Gastroesophageal sphincter (tissue), 4 donors: Measurements from ENCODE around the gene RECK. TPM values are rescaled to one million over a fixed set of nuclear protein-coding genes. Genes with fewer than 3 reads are reported as not detected.

Experiments used
- ATAC-seq: fragments of 150-250 bp; one replicate; pipeline ENCODE4 v1.9.1; 2016; ENCODE audit warnings: mild to moderate bottlenecking, moderate library complexity
- H3K27ac ChIP-seq, 4 donors: fragments of 200-600 bp; sonication (generic) in 3 of 4; 1 replicate in 3 of 4; 2 replicates in 1 of 4; pipeline ENCODE4 v1.5.1; 2016 to 2019
- H3K27me3 ChIP-seq: fragments of 200-600 bp; sonication (generic); one replicate; pipeline ENCODE4 v1.5.1; 2019
- H3K36me3 ChIP-seq, 2 donors: fragments of 200-600 bp; sonication (generic); one replicate each; pipeline ENCODE4 v1.5.1; 2019; ENCODE audit warnings: control low read depth in 1 of 2
- H3K4me1 ChIP-seq, 3 donors: fragments of 200-600 bp; sonication (generic); 1 replicate in 2 of 3; 2 replicates in 1 of 3; pipeline ENCODE4 v1.5.1; 2016 to 2019; ENCODE audit warnings: control low read depth in 2 of 3
- H3K4me3 ChIP-seq, 2 donors: fragments of 200-600 bp; sonication (generic); one replicate each; pipeline ENCODE4 v1.5.1; 2019; ENCODE audit warnings: mild to moderate bottlenecking in 1 of 2, moderate library complexity in 1 of 2
- H3K9me3 ChIP-seq, 3 donors: fragments of 200-600 bp; sonication (generic); one replicate each; pipeline ENCODE4 v1.5.1; 2017 to 2019; ENCODE audit warnings: control low read depth in 2 of 3
- EP300 ChIP-seq: sonication (generic); formaldehyde crosslinking; IDR thresholded peaks from one replicate; pipeline ENCODE4 v1.6.1; 2017; ENCODE audit warnings: antibody characterized with exemption, mild to moderate bottlenecking
- POLR2A ChIP-seq, 2 donors: fragments of 450-650 bp; IDR thresholded peaks; one replicate each; pipeline ENCODE4 v1.6.1; 2017; ENCODE audit warnings: antibody characterized with exemption in 2 of 2, mild to moderate bottlenecking in 2 of 2, moderate library complexity in 1 of 2
- POLR2AphosphoS5 ChIP-seq: sonication (generic); formaldehyde crosslinking; IDR thresholded peaks from one replicate; pipeline ENCODE4 v1.6.1; 2017; ENCODE audit warnings: antibody characterized with exemption
- WGBS, 2 donors: methylation state at CpG; one replicate each; pipeline ENCODE4 v1.1.5; 2018; ENCODE audit warnings: low coverage in 1 of 2; 5-methylcytosine and 5-hydroxymethylcytosine counted together
- total RNA-seq, 4 donors: library from RNA; depleted of rRNA; stranded (reverse); fragments of >200 nt; gene quantifications; one replicate each; pipeline ENCODE4 v1.1.0, GENCODE V29; 2016
- TF ChIP-seq, protein P1 (sequence below), 4 experiments: fragments of 200-600 bp in 2 of 4; fragments of 450-650 bp in 2 of 4; sonication (generic) in 1 of 4; IDR thresholded peaks; one replicate each; pipeline ENCODE4 v1.5.1; 2017 to 2019; ENCODE audit warnings: antibody characterized with exemption in 4 of 4, mild to moderate bottlenecking in 2 of 4, moderate library complexity in 2 of 4

The RECK gene
- total RNA-seq, 4 donors from 2014 or later: 12.6 to 29.5 (median 18.6) TPM

DNA sequence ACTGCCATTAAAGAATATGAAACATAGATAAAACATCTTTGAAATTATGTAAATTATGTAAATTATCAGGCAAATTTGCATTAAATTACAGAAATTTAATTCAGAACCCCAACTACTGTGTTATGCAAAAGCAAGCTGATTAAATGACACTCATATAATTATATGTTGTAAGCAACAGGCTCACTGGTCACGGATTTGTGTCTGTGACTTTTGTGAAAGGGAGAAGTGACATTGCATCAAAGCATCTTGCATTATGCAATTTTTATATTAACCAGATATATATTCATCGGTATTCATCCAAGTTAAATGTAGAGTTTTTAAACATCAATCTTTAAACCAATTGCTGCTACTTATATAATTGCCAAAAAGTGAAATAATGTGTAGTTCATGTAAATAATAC lies 86.8 kb downstream of the RECK start:
- TF ChIP-seq, protein P1, sequence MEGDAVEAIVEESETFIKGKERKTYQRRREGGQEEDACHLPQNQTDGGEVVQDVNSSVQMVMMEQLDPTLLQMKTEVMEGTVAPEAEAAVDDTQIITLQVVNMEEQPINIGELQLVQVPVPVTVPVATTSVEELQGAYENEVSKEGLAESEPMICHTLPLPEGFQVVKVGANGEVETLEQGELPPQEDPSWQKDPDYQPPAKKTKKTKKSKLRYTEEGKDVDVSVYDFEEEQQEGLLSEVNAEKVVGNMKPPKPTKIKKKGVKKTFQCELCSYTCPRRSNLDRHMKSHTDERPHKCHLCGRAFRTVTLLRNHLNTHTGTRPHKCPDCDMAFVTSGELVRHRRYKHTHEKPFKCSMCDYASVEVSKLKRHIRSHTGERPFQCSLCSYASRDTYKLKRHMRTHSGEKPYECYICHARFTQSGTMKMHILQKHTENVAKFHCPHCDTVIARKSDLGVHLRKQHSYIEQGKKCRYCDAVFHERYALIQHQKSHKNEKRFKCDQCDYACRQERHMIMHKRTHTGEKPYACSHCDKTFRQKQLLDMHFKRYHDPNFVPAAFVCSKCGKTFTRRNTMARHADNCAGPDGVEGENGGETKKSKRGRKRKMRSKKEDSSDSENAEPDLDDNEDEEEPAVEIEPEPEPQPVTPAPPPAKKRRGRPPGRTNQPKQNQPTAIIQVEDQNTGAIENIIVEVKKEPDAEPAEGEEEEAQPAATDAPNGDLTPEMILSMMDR (IDR thresholded peaks at IDR 0.05): no peak
- no peak for TF ChIP-seq POLR2A (IDR thresholded peaks at IDR 0.05)
- TF ChIP-seq POLR2AphosphoS5: no peak
- no peak for TF ChIP-seq EP300
- H3K36me3 ChIP-seq: peaks cover 0 to 58% of the 10 kb centered on the region in 2 donors
- H3K4me1 ChIP-seq: no peaks in the 10 kb centered on the region
- 90 to 95% methylated on average over 2 of the region's 2 CpGs for WGBS, 2 donors
- H3K4me3 ChIP-seq: no peak overlapping the region
- H3K27ac ChIP-seq: no peak overlapping the region
- ATAC-seq: no peak
- no peaks in the 10 kb centered on the region for H3K27me3 ChIP-seq
- no peaks in the 10 kb centered on the region for H3K9me3 ChIP-seq

DNA sequence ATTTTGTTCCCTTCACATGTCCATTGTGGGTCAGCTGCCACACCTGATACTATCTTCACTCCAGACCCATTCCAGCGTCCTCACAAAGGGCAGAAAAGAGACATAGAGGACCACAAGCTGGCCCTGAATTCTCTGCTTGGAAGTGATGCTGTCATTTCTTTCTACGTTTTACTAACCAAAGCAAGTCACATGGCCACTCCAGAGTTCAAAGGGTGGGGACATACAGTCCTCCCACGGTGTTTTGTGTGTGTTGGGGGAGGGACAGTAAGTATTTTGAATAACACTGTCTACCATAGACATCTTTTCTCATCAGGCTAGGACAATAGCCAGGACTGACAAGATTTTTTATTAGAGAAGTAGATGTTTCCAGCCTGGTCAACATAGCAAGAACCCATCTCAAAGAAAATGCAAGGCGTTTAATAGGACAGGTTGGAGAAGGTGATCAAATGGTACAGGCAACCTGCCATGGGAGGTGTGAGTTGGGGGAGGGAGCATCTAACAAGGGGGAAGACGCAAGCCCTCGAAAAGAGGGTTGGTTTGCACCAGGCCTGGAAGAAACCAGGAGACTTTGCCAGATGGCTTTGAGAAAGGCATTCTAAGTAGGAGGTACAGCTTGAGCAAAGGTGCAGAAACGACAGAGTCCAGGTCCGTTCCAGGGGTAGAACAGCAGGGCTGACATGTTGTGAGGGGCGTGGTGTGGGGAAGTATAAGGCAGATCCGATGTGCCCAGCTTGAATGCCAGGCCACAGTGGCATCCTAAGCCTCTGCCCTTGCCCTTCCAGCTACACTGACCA lies 88.5 kb downstream of the RECK start:
- no peak for TF ChIP-seq EP300
- TF ChIP-seq POLR2AphosphoS5: no peak
- TF ChIP-seq, protein P1 (IDR thresholded peaks at IDR 0.05): no peak
- TF ChIP-seq POLR2A (IDR thresholded peaks at IDR 0.05): no peak
- Histone ChIP-seq H3K4me3 (no peak overlapping the region), H3K27me3 (no peaks in the 10 kb centered on the region), H3K27ac (peak overlapping the region in 1 of 4 donors; percentile 12), H3K9me3 (no peaks in the 10 kb centered on the region), H3K36me3 (peaks cover 0 to 41% of the 10 kb centered on the region in 2 donors), H3K4me1 (no peaks in the 10 kb centered on the region)
- no peak for ATAC-seq
- 79 to 95% methylated on average over 6 to 10 of the region's 10 CpGs for WGBS, 2 donors

DNA sequence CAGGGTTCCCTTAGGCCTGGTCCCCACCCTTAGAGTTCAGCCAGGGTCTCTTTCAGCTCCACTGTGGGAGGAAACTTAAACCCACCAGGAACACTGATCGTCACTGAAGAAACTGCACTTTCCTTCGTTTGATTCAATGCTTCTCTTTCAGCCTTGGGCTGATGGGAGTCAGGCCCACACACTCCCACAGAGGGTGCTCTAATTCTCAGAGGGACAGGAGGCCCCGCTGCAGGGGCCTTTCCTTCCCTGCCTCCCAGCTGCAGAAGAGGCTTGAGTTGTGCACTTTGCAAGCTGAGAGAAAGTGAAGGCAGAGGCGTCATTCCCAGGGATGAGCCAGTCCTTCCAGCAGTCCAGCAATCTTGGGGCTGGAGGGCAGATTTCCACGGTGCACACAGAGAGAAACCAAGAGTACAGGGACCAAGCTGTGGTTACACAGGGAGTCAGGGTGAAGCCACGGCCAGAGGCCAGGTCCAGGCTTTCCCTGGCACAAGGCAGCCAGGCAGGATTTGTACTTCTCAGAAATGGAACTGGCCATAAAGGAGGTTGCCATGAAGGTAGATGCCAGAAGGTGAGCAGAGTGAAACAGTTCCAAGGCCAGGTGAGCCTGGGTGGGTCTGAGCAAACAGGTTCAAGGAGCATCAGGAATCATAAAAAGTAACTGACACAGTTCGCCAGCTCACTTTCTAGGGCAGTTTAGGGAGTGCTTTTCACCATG lies 89.5 kb downstream of the RECK start:
- no peaks in the 10 kb centered on the region for H3K9me3 ChIP-seq
- no peaks in the 10 kb centered on the region for H3K4me1 ChIP-seq
- H3K36me3 ChIP-seq: peaks cover 0 to 32% of the 10 kb centered on the region in 2 donors
- peak overlapping the region in 1 of 4 donors; percentile 12 for H3K27ac ChIP-seq
- no peaks in the 10 kb centered on the region for H3K27me3 ChIP-seq
- TF ChIP-seq, protein P1 (IDR thresholded peaks at IDR 0.05): no peak
- no peak for TF ChIP-seq POLR2AphosphoS5
- TF ChIP-seq POLR2A (IDR thresholded peaks at IDR 0.05): no peak
- no peak for TF ChIP-seq EP300
- ATAC-seq: no peak
- H3K4me3 ChIP-seq: no peak overlapping the region
- WGBS, 2 donors: 50 to 71% methylated on average over 2 of the region's 7 CpGs

DNA sequence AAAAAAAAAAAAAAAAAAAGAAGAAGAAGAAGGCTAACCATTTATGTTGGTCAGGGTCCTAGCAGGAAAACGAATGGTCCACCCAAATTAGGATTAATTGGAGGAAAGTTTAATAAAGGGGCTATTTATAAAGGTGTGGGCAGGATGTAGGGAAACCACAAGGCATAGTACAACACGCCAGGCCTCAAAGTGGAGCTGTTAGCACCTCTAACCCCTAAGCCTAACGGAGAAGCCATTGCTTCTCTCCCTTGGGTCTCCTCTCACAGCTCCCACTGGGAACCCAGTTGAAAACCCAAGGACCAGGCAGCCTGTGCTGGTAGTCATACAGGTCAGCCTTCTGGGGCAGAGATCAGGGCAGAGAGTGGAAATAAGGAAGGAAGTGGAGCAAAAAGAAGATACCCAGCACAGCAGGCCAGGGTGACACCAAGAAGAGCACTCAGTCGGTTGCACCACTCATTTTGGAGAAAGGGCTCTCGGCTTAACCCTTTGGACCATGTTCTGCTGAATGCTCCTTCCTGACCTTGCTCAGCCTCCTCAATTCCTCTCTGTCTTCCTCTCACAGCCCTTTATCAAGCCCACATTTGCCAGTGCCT lies 91.0 kb downstream of the RECK start:
- H3K4me1 ChIP-seq: no peaks in the 10 kb centered on the region
- TF ChIP-seq POLR2A (IDR thresholded peaks at IDR 0.05) (no peak), EP300 (no peak), POLR2AphosphoS5 (no peak)
- TF ChIP-seq, protein P1 (IDR thresholded peaks at IDR 0.05): no peak
- no peaks in the 10 kb centered on the region for H3K27me3 ChIP-seq
- no peaks in the 10 kb centered on the region for H3K9me3 ChIP-seq
- no peak overlapping the region for H3K4me3 ChIP-seq
- H3K36me3 ChIP-seq: peaks cover 0 to 16% of the 10 kb centered on the region in 2 donors
- H3K27ac ChIP-seq: no peak overlapping the region
- 37 to 77% methylated on average over 2 to 3 of the region's 5 CpGs for WGBS, 2 donors
- no peak for ATAC-seq
